Stimulated activated naive CD8-positive, alpha-beta T cell treated with anti-CD3 and anti-CD28 coated beads, Interleukin-15, Interleukin-2, amounts not matched to agents 100 U/mL and 50 U/mL, for 24 hours (primary cell): Measurements from ENCODE around the gene PDE4D.

Experiments
- ATAC-seq: fragments of 150-1000 bp; cut with Tn5 transposase; one replicate; pipeline ENCODE4 v1.10.0; 2021
- DNase-seq: peaks from one replicate; pipeline ENCODE4 v3.0.0; 2021

The PDE4D gene

GRCh38 chr5:59893429-59894227 lies at the start of gene PDE4D:
PDE4D (minus strand) TSS chr5:59893726.
- DNase-seq (peak; percentile 5), ATAC-seq (peak; percentile 19)

GRCh38 chr5:59937633-59938032 lies 44.1 kb upstream of the PDE4D start:
- ATAC-seq (no peak), DNase-seq (no peak)

- no peak for DNase-seq
- ATAC-seq: no peak
Observed at GRCh38 chr5:59923465-59923864, 29.9 kb upstream of the PDE4D start.

- DNase-seq (no peak), ATAC-seq (no peak)
Observed at GRCh38 chr5:59922220-59922619, 28.7 kb upstream of the PDE4D start.

- no peak for DNase-seq
- no peak for ATAC-seq
Observed at GRCh38 chr5:59921816-59922215, 28.3 kb upstream of the PDE4D start.

- DNase-seq (no peak), ATAC-seq (no peak)
Observed at GRCh38 chr5:59919484-59919883, 26.0 kb upstream of the PDE4D start.

GRCh38 chr5:59917121-59917520 lies 23.6 kb upstream of the PDE4D start:
- ATAC-seq: no peak

GRCh38 chr5:59905188-59905587 lies 11.7 kb upstream of the PDE4D start:
- DNase-seq (no peak), ATAC-seq (no peak)

More at GRCh38 chr5:59917121-59917520, 23.6 kb upstream of the PDE4D start:
- DNase-seq: no peak

- no peak for DNase-seq
- ATAC-seq: no peak
Observed at GRCh38 chr5:59897075-59897474, 3.5 kb upstream of the PDE4D start.

GRCh38 chr5:59891962-59892643 lies 1.4 kb downstream of the PDE4D start:
- no peak for ATAC-seq
- no peak for DNase-seq

GRCh38 chr5:59887274-59887673 lies 6.3 kb downstream of the PDE4D start:
- ATAC-seq (no peak), DNase-seq (no peak)

GRCh38 chr5:59874675-59875074 lies 18.9 kb downstream of the PDE4D start:
- ATAC-seq: no peak

GRCh38 chr5:59873113-59873512 lies 20.4 kb downstream of the PDE4D start:
- no peak for ATAC-seq
- no peak for DNase-seq

More at GRCh38 chr5:59874675-59875074, 18.9 kb downstream of the PDE4D start:
- DNase-seq: no peak

- no peak for DNase-seq
Observed at GRCh38 chr5:59866661-59867060, 26.9 kb downstream of the PDE4D start.

GRCh38 chr5:59864718-59865117 lies 28.8 kb downstream of the PDE4D start:
- ATAC-seq (no peak), DNase-seq (no peak)

More at GRCh38 chr5:59866661-59867060, 26.9 kb downstream of the PDE4D start:
- ATAC-seq: no peak

- ATAC-seq: no peak
- no peak for DNase-seq
Observed at GRCh38 chr5:59863777-59864176, 29.7 kb downstream of the PDE4D start.

- DNase-seq: no peak
Observed at GRCh38 chr5:59856358-59856757, 37.2 kb downstream of the PDE4D start.

GRCh38 chr5:59850766-59851165 lies 42.8 kb downstream of the PDE4D start:
- no peak for DNase-seq
- ATAC-seq: no peak

More at GRCh38 chr5:59856358-59856757, 37.2 kb downstream of the PDE4D start:
- ATAC-seq: no peak

- DNase-seq (no peak), ATAC-seq (no peak)
Observed at GRCh38 chr5:59847586-59847985, 45.9 kb downstream of the PDE4D start.

- ATAC-seq (no peak), DNase-seq (no peak)
Observed at GRCh38 chr5:59845730-59846129, 47.8 kb downstream of the PDE4D start.

GRCh38 chr5:59843511-59844213 lies 49.9 kb downstream of the PDE4D start:
- ATAC-seq: no peak
- DNase-seq: no peak

GRCh38 chr5:59842999-59843398 lies 50.5 kb downstream of the PDE4D start:
- ATAC-seq (no peak), DNase-seq (no peak)

GRCh38 chr5:59840200-59840601 lies 53.3 kb downstream of the PDE4D start:
- ATAC-seq: no peak
- no peak for DNase-seq
